Measurements from ENCODE around the gene TMC3. TPM values are rescaled to one million over a fixed set of nuclear protein-coding genes. Genes with fewer than 3 reads are reported as not detected.

The TMC3 gene
- not detected for total RNA-seq
- polyA plus RNA-seq (2013, experiment 1 of 2) = 0.05 TPM
- 0.10 TPM for polyA plus RNA-seq (2013, experiment 2 of 2)
- 0 to 0.13 (median 0) reads per million in 172 experiments for total RNA-seq

GRCh38 chr15:81373775-81374395 lies at the start of gene TMC3:
Gene TMC3, minus strand, starts transcription at chr15:81374213. Its CDS starts 136 bp downstream, at chr15:81374077.
- ChIA-PET POLR2A (no interaction called here), CTCF (no interaction called here)
- no peak for TF ChIP-seq CTCF (IDR thresholded peaks at IDR 0.05)
- Mint-ChIP-seq H3K4me1 (ENCODE audit: low read depth) (no peaks in the 10 kb centered on the region), H3K27ac (no peak within 1 kb of the TSS), H3K4me3 (no peak within 1 kb of the TSS), H3K9me3 (no peaks in the 10 kb centered on the region), H3K27me3 (no peaks in the 10 kb centered on the region), H3K36me3 (ENCODE audit: low read depth) (no peaks in the 10 kb centered on the region)
- intact Hi-C loops (cut with DNase I, micrococcal nuclease) = no loop called here
- Histone ChIP-seq H3K9me3 (ENCODE audit: control insufficient read depth in 1 of 2, insufficient read depth in 1 of 2, low read length in 2 of 2) (no peaks in the 10 kb centered on the region), H3K36me3 (ENCODE audit: insufficient read depth, low read length) (no peaks in the 10 kb centered on the region), H3K27ac (ENCODE audit: low read depth in 1 of 2, low read length in 2 of 2) (no peak within 1 kb of the TSS), H3K4me1 (ENCODE audit: insufficient read depth, low read length) (no peaks in the 10 kb centered on the region), H3K27me3 (ENCODE audit: control insufficient read depth in 1 of 2, insufficient read depth in 2 of 2, low read length in 2 of 2) (no peaks in the 10 kb centered on the region), H3K4me3 (ENCODE audit: low read length) (no peak within 1 kb of the TSS)
- DNase-seq (no peak), ATAC-seq (ENCODE audit: poor library complexity) (no peak)

- POLR2A ChIA-PET = no interaction called here
- no peak for TF ChIP-seq CTCF (IDR thresholded peaks at IDR 0.05)
- CTCF ChIA-PET = no interaction called here
- intact Hi-C loops (cut with DNase I, micrococcal nuclease) = no loop called here
- ATAC-seq (ENCODE audit: poor library complexity) (no peak), DNase-seq (no peak)
- no peak overlapping the region for H3K27ac ChIP-seq (ENCODE audit: low read depth in 1 of 2, low read length in 2 of 2)
- no peaks in the 10 kb centered on the region for H3K4me1 ChIP-seq (ENCODE audit: insufficient read depth, low read length)
- Mint-ChIP-seq H3K4me1 (ENCODE audit: low read depth) (no peaks in the 10 kb centered on the region), H3K36me3 (ENCODE audit: low read depth) (no peaks in the 10 kb centered on the region), H3K4me3 (no peak overlapping the region), H3K27ac (no peak overlapping the region), H3K27me3 (no peaks in the 10 kb centered on the region), H3K9me3 (no peaks in the 10 kb centered on the region)
- no peaks in the 10 kb centered on the region for H3K27me3 ChIP-seq (ENCODE audit: control insufficient read depth in 1 of 2, insufficient read depth in 2 of 2, low read length in 2 of 2)
- no peaks in the 10 kb centered on the region for H3K36me3 ChIP-seq (ENCODE audit: insufficient read depth, low read length)
- no peak overlapping the region for H3K4me3 ChIP-seq (ENCODE audit: low read length)
- H3K9me3 ChIP-seq (ENCODE audit: control insufficient read depth in 1 of 2, insufficient read depth in 1 of 2, low read length in 2 of 2) = no peaks in the 10 kb centered on the region
Measured at GRCh38 chr15:81421461-81421860, 47.4 kb upstream of the TMC3 start.

- intact Hi-C loops (cut with DNase I, micrococcal nuclease) = loop anchor here in 1 of 2 experiments (10.0 kb wide), 1 partner anchor 625 kb away; the partner anchor contains the start of gene MEX3B
- Histone ChIP-seq H3K27me3 (ENCODE audit: control insufficient read depth in 1 of 2, insufficient read depth in 2 of 2, low read length in 2 of 2) (no peaks in the 10 kb centered on the region), H3K4me3 (ENCODE audit: low read length) (no peak overlapping the region), H3K9me3 (ENCODE audit: control insufficient read depth in 1 of 2, insufficient read depth in 1 of 2, low read length in 2 of 2) (no peaks in the 10 kb centered on the region), H3K4me1 (ENCODE audit: insufficient read depth, low read length) (peaks cover 8% of the 10 kb centered on the region), H3K36me3 (ENCODE audit: insufficient read depth, low read length) (no peaks in the 10 kb centered on the region), H3K27ac (ENCODE audit: low read depth in 1 of 2, low read length in 2 of 2) (no peak overlapping the region)
- ChIA-PET CTCF (no interaction called here), POLR2A (no interaction called here)
- no peak for DNase-seq
- ATAC-seq (ENCODE audit: poor library complexity) = no peak
- no peaks in the 10 kb centered on the region for H3K9me3 Mint-ChIP-seq
- H3K36me3 Mint-ChIP-seq (ENCODE audit: low read depth) = no peaks in the 10 kb centered on the region
- no peak overlapping the region for H3K4me3 Mint-ChIP-seq
- no peak for TF ChIP-seq CTCF (IDR thresholded peaks at IDR 0.05)
- no peak overlapping the region for H3K27ac Mint-ChIP-seq
- H3K27me3 Mint-ChIP-seq = no peaks in the 10 kb centered on the region
- peaks cover 18% of the 10 kb centered on the region for H3K4me1 Mint-ChIP-seq (ENCODE audit: low read depth)
Measured at GRCh38 chr15:81419332-81419943, 45.4 kb upstream of the TMC3 start.

All from CD4-positive, alpha-beta T cell (primary cell).